Thoracic aorta (tissue), 2 donors: ENCODE measurements around the gene IFRD2. TPM values are rescaled to one million over a fixed set of nuclear protein-coding genes. Genes with fewer than 3 reads are reported as not detected.

Experiments used
- ATAC-seq: fragments of 150-250 bp; one replicate; pipeline ENCODE4 v1.8.0; 2017; ENCODE audit warnings: low read depth; ENCODE audit not compliant: insufficient number of reproducible peaks, low FRiP score
- DNase-seq: peaks from one replicate; pipeline ENCODE4 v3.0.0-alpha.2; 2020; ENCODE audit warnings: low spot score
- H3K27ac ChIP-seq, 2 donors: fragments of 200-600 bp; sonication (generic); 1 replicate in 1 of 2; 2 replicates in 1 of 2; pipeline ENCODE4 v1.5.1; 2016; ENCODE audit warnings: mild to moderate bottlenecking in 2 of 2, moderate library complexity in 2 of 2
- H3K27me3 ChIP-seq: fragments of 200-600 bp; sonication (generic); replicated peaks from 2 replicates; pipeline ENCODE4 v1.6.0; 2016; ENCODE audit warnings: mild to moderate bottlenecking; ENCODE audit not compliant: insufficient read depth
- H3K36me3 ChIP-seq: fragments of 200-600 bp; sonication (generic); one replicate; pipeline ENCODE4 v1.5.1; 2016
- H3K4me1 ChIP-seq, 2 donors: fragments of 200-600 bp; sonication (generic); 1 replicate in 1 of 2; 2 replicates in 1 of 2; pipeline versions ENCODE4 v1.5.1 to v1.6.0; 2016; ENCODE audit warnings: low read depth in 2 of 2, mild to moderate bottlenecking in 1 of 2; ENCODE audit not compliant: control insufficient read depth in 1 of 2
- H3K4me3 ChIP-seq: fragments of 200-600 bp; sonication (generic); 2 replicates; pipeline ENCODE4 v1.5.1; 2016; ENCODE audit warnings: mild to moderate bottlenecking
- H3K9me3 ChIP-seq: fragments of 200-600 bp; sonication (generic); 2 replicates; pipeline ENCODE4 v1.5.1; 2016
- total RNA-seq, 2 donors: library from RNA; depleted of rRNA; stranded (reverse); fragments of >200 nt; gene quantifications; one replicate each; pipeline versions ENCODE4 v1.1.0 to v1.2.3, GENCODE V29; 2016
- TF ChIP-seq, protein P1 (sequence below): fragments of 200-600 bp; sonication (generic); IDR thresholded peaks from one replicate; pipeline ENCODE4 v1.5.1; 2019; ENCODE audit warnings: antibody characterized with exemption

IFRD2 gene
- total RNA-seq, 2 donors from 2014 or later = 43.3 to 118 TPM

- no peaks in the 10 kb centered on the region for H3K27me3 ChIP-seq
- peaks cover 17 to 26% of the 10 kb centered on the region in 2 donors for H3K4me1 ChIP-seq
- H3K9me3 ChIP-seq = no peaks in the 10 kb centered on the region
- TF ChIP-seq, protein P1, sequence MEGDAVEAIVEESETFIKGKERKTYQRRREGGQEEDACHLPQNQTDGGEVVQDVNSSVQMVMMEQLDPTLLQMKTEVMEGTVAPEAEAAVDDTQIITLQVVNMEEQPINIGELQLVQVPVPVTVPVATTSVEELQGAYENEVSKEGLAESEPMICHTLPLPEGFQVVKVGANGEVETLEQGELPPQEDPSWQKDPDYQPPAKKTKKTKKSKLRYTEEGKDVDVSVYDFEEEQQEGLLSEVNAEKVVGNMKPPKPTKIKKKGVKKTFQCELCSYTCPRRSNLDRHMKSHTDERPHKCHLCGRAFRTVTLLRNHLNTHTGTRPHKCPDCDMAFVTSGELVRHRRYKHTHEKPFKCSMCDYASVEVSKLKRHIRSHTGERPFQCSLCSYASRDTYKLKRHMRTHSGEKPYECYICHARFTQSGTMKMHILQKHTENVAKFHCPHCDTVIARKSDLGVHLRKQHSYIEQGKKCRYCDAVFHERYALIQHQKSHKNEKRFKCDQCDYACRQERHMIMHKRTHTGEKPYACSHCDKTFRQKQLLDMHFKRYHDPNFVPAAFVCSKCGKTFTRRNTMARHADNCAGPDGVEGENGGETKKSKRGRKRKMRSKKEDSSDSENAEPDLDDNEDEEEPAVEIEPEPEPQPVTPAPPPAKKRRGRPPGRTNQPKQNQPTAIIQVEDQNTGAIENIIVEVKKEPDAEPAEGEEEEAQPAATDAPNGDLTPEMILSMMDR = no peak
- DNase-seq = no peak
- peak overlapping the region in 1 of 2 donors; percentile 65 for H3K27ac ChIP-seq
- ATAC-seq = no peak
- peak overlapping the region; percentile 90 for H3K4me3 ChIP-seq
- peaks cover 35% of the 10 kb centered on the region for H3K36me3 ChIP-seq
Observed at GRCh38 chr3:50327129-50327528, 34.9 kb upstream of the IFRD2 start.

GRCh38 chr3:50326182-50326541 lies 33.9 kb upstream of the IFRD2 start:
- H3K4me1 ChIP-seq = peaks cover 19 to 30% of the 10 kb centered on the region in 2 donors
- H3K4me3 ChIP-seq = no peak overlapping the region
- no peak overlapping the region for H3K27ac ChIP-seq

DNA sequence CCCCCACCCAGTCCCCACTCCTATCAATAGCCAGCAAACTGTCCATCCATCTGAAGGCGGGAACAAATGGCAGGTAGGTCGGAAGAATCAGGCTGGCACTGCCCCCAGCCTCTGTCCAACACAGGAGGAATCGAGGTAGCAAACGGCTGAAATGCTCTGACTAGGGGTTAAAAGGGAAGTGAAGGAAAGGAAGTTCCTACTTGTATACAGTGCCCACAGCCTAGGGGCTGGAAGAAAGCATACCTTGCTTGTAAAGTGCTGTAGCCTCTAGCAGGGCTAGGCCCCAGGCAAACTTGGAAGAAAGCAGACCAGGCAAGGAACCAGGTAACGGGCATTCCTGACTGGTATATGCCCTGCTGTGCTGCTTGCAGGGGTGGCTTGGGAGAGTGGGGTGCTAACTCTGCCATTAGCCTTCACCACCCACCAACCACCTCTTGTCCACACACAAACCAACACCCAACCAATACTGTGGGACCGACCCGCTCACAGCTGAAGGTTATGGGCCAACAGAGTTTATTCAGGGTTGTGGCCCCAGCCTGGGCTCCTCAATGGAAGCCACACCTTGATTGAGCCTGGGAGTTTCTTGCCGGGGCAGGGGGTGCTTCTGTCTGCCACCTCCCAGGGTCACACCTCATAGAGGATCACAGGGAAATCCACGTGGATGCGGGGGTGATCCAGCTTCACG lies 33.4 kb upstream of the IFRD2 start:
- peaks cover 20% of the 10 kb centered on the region for H3K36me3 ChIP-seq
- TF ChIP-seq, protein P1 = no peak
- H3K27ac ChIP-seq = no peak overlapping the region
- DNase-seq (no peak), ATAC-seq (no peak)
- H3K4me1 ChIP-seq = peaks cover 19 to 31% of the 10 kb centered on the region in 2 donors
- no peaks in the 10 kb centered on the region for H3K27me3 ChIP-seq
- H3K9me3 ChIP-seq = no peaks in the 10 kb centered on the region
- H3K4me3 ChIP-seq = no peak overlapping the region

More at GRCh38 chr3:50326182-50326541, 33.9 kb upstream of the IFRD2 start:
- Histone ChIP-seq H3K36me3 (peaks cover 25% of the 10 kb centered on the region), H3K27me3 (no peaks in the 10 kb centered on the region), H3K9me3 (no peaks in the 10 kb centered on the region)
- DNase-seq (no peak), ATAC-seq (no peak)
- TF ChIP-seq, protein P1 = no peak

- no peak for ATAC-seq
- Histone ChIP-seq H3K4me1 (peaks cover 24 to 37% of the 10 kb centered on the region in 2 donors), H3K4me3 (no peak overlapping the region), H3K9me3 (no peaks in the 10 kb centered on the region), H3K27me3 (no peaks in the 10 kb centered on the region), H3K27ac (no peak overlapping the region), H3K36me3 (peaks cover 14% of the 10 kb centered on the region)
- TF ChIP-seq, protein P1 = no peak
- no peak for DNase-seq
Observed at GRCh38 chr3:50325113-50325480, 32.9 kb upstream of the IFRD2 start.

GRCh38 chr3:50324351-50325112 lies 32.3 kb upstream of the IFRD2 start:
- no peak overlapping the region for H3K4me3 ChIP-seq
- peaks cover 9% of the 10 kb centered on the region for H3K36me3 ChIP-seq
- peak overlapping the region in 1 of 2 donors; percentile 8 for H3K27ac ChIP-seq
- no peaks in the 10 kb centered on the region for H3K9me3 ChIP-seq
- ATAC-seq (no peak), DNase-seq (no peak)
- no peaks in the 10 kb centered on the region for H3K27me3 ChIP-seq
- H3K4me1 ChIP-seq = peaks cover 29 to 43% of the 10 kb centered on the region in 2 donors
- TF ChIP-seq, protein P1 = peak; percentile 79
